Stimulated activated CD8-positive, alpha-beta memory T cell treated with anti-CD3 and anti-CD28 coated beads, Interleukin-15, amount 100 ng/mL, for 48 hours (primary cell): ENCODE results near the gene CDH13.

Experiments
- DNase-seq, 2 donors: peaks; one replicate each; pipeline ENCODE4 v3.0.0-alpha.2; 2020; ENCODE audit warnings: low read depth in 2 of 2

CDH13 gene

DNA sequence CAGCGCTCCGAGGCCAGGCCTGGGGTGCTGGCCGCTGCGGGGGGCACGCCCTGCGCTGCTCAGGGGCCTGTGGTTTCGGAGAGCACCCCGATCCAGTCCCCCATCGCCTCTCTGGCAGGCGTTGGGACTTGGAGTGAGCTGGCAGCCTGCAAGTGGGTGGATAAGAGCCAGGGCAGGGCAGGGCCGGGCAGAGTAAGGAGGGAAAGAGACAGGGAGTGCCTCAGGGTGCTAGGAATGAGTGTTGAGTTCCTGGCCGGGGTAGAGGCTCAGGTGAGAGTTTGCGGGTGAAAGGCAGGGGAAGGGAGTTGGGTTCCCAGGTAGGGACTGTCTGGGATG is 1.3 kb downstream of the CDH13 start:
- DNase-seq: no peak

DNA sequence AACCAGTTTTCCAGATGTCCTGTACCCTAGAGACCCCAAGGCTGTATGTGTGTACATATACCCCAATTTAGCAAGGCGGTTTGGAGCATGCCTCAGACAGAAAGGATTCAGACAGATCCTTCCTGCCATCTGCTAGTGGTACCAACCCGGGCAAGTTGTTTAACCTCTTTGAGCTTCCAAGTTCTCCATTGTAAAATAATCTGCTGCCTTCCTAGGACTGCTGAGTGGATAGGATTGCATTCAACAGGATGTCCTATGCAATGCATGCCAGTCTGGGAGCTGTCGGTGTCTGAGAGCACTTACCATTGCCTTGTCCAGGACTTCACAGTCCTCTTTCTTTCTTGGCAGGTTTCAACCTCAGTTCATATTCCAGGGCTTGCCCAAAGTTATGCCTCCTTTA is 1.9 kb downstream of the CDH13 start:
- DNase-seq: no peak

GRCh38 chr16:82629441-82630027 is 2.8 kb downstream of the CDH13 start:
- DNase-seq: no peak

DNA sequence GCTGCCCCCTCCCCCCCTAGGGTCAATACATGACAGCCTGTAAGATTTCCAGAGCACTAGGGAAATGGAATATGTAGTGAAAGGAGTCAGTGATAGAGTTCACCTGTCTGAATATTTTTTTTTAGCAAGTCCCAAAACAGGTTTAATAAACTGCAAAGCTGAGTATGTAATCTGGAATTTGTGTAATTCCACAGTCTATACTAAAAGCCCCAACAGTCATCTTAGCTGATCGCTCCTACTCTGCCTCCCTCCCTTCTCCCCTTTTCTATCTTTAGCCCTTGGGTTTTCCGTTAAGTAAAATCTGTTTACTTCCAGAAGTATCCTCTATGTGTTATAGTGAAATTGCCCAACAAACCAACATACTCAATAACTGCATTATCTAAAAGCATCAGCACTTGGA is 3.5 kb downstream of the CDH13 start:
- no peak for DNase-seq

DNA sequence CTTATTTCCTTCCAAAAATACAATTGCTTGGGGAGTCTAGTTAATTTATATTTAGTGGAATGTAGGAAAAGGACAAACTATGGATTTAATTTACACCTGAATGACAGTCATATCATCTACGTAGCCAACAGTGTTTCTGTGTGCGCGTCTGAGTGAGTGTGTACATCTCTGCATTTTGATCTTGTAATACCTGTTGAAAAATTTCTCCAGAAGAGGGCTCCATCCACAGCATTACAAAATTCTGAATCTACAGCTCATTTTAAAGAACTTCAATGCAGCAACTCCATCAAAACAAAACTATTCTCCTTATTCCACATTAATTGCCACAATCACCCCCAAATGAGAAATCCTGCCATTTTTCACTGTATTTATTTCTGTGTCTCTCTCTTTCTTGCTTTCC is 3.9 kb downstream of the CDH13 start:
- no peak for DNase-seq

GRCh38 chr16:82631701-82632685 is 5.2 kb downstream of the CDH13 start:
- no peak for DNase-seq

DNA sequence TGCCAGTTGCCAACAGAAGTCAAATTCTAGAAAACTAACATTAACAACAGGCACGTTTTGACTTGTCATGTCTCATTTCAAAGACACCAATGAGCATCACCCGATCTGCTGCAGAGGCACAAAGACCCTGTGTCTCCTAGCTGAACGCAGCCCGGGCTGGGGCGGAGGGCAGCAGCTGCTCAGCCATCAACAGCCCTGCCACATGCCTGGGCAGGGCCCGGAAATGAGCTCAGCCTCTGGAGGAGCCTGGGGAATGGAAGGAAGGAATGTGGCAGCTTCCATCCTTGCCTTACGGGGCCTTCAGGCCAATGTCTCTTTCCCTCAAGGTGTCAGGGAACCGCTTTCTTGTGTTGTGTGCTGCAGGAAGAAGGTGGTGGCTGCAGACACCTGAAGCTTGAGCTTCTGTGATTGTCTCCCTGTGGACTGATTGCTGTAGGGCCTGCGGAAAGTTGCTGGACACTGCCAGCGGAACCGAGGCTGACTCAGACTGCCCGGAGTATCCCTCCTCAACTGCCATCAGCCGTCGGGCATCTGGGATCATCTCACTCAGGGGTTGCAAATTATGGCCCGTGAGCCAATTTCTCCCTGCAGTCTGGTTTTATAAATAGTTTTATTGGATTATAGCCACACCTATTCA is 7.3 kb downstream of the CDH13 start:
- no peak for DNase-seq

DNA sequence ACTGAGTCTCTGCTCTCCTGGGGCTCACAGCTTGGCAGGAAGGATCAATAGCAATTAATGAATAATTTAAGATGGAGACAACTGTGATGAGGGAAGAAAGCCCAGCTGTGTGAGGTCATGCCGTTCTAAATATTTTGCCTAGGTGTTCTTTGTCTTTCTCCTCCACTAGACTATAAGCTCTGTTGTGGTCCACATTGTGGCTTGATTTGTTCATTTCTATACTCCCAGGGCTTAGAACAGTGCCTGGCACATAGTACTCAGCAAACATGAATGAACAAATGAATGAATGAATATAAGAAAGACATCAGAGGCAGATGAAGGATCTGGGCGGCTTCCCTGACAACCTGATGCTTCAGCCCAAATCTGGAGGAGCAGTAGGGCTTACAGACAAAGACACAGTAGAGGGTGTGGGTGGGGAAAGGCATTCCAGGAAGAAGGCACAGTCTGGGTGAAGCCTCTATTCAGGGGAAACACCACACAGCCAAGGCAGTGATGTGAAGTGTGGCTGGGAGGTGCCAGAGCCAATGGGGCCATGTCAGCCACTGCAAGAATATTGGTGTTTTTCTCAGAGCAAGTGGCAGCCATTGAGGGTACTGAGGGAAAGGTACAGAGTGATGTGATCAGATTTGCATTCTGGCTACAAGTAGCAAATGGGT is 8.3 kb downstream of the CDH13 start:
- DNase-seq: no peak

GRCh38 chr16:82636485-82636884 is 9.7 kb downstream of the CDH13 start:
- DNase-seq: no peak

- no peak for DNase-seq
Observed at GRCh38 chr16:82636958-82637357, 10.2 kb downstream of the CDH13 start.

GRCh38 chr16:82638095-82638798 is 11.5 kb downstream of the CDH13 start:
- no peak for DNase-seq

DNA sequence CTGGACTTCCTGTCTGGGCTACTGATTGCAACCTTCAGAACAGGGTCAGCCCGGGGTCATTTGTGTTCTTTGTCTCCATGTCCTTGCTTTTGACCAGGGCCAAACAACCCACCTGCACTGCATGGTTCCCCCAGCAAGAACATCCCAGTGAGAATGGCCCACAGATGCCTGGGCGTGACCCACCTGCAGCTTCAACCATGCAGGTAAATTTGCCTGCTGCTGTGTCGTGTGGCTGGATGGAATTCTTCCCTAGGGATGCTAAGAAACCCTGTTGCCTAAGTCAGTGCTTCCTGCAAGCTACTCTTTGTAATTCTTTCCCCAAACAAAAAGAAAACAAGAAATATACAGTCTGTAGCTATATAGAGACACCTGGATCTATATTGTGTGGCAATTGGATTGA is 12.5 kb downstream of the CDH13 start:
- no peak for DNase-seq

DNA sequence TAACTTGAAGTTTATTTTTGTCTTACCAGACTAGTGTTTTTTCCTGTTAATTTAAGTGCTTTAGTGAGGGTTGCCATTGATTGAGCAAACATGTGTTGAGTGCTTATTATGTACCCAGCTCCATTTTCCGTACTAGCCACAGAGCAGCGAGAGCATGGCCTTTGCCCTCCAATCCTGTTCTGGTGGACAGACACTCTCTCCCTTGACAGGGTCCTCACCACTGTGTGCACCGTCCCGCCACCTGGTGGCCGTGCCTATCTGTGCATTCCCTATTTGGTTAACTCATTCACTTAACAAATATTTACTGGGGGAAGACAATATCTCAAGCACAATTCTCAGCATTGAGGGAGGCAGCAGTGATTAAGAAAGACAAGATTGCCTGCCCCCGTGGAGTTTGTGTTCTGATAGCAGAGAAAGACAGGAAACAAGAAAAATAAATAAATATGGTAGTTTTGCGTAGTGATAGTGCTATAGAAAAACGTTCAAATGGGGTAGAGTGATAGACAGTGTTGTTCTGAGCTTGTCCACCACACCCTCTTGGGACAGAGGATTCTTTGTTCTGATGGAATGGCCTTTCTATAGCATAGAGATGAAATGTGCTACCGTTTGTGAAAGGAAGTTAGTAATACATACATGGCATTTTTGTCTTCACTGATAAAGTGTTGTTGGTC is 13.0 kb downstream of the CDH13 start:
- peak; percentile 26 to 29 for DNase-seq

DNA sequence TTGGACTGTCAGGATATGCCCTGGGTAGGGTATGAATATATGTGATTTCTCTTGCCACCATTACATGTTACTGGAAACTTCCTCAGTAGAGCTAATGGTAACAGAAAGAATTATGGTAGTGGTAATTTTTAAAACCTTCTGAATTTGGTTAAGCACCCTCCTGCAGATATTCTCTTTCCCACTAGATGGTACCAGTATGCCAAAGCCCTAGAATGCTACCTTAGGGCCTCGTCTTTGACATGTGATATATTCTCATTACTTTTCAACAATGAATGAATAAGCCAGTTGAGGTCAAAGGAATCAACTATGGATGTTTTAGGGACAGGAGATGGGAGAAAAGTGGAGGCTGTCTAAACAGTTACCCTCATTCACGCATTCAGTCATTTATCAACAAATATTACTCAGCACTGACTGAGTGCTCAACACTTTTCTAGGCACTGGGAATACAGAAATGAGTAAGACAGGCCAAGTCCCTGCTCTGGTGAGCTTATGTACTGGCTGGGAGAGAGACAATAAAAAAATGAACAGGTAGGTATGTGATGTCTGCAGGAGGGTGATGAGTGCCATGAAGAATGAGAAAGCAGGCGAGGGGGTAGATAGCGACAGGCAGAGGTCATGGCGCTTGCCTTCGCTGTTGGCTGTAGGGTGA is 14.7 kb downstream of the CDH13 start:
- no peak for DNase-seq

DNA sequence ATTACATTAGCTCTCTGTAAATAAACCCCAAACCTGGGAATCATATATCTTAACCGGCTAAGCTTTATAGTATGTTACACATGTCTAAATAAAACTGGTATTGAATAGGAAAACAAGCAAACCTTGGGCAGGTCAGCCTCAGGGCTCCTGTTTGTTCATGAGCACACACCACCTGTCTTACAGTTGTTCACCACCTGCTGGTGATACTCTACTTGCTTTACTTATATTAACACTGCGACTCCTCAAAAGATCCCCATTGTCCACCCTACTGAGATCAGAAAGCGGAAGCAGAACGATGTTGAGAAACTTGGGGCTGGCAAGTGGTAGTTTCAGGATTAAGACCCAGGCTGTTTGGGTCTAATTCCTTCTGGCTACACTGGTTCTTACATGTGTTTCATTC is 16.4 kb downstream of the CDH13 start:
- DNase-seq: no peak

DNA sequence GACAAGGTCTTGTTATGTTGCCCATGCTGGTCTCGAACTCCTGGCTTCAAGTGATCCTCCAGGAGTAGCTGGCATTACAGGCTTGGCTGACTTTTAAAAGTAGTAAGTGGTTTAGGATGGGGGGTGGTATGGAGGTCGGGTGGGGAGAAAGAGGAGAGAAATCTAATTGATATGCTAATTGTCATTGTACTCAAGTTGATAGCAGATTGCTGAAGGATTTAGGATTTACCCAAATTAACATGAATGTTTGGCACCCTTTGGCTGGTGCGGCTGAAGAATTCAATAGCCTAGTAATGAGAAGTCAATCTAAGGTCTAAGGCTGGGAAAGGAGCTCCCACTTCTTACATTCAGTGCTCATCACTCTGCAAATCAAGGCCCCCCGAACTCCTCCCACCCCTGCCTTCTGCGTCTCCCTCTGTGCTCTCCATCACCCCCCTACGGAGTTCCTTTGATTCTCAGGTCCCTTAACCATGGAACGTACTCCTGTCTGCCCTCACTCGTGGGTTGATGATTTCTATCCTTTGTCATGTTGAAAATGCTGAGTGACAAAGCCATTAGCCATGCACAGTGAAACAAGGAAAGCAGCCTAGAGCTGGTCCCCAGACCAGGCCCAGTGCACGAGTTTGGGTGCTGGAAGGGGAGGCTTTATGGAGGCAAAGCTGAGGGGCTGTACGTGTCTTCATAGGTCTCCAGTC is 17.3 kb downstream of the CDH13 start:
- DNase-seq: no peak

DNA sequence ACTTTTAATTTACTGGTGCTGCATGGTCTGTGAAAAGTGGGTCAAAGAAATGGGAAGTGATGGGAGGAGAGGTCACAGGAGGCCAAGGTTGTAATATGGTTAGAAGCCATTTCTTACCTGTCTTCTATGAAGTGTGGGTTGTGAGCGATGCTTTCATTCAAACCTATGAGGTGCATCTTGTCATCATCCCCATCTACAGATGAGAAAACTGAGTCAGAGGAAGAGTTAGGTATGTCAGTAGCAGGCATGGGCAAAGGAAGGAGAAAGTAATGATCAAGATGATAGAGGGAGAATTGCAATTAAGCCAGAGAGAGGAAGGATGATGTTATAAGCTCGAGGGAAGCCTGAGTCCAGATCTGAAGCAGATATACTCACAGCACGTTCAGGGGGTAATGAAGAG is 19.7 kb downstream of the CDH13 start:
- DNase-seq: no peak

- DNase-seq: no peak
Observed at GRCh38 chr16:82649766-82650165, 23.0 kb downstream of the CDH13 start.

DNA sequence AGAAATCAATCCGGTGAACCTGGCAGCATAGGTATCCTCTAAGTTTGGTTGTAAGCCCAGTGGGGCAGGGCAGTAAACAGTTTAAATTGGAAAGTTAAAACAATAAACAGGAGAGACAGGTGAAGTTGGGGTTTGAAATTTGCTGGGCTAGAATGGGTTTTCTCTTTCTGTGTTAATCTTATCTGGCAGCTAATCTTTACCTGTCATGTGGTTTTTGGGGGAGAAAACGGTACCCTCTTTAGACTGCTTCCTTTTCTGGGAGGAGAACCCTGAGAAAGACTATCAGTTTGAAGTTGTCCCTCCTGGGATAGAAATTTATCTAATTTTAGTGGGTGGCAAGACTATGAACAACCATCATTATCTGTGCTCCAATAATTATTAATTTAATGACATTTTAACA is 24.0 kb downstream of the CDH13 start:
- no peak for DNase-seq
